HepG2 (cell line): ENCODE data around the gene ZBTB22. TPM values are rescaled to one million over a fixed set of nuclear protein-coding genes. Genes with fewer than 3 reads are reported as not detected.

Experiments
- ATRX ChIP-seq: sonication (generic); formaldehyde crosslinking; IDR thresholded peaks from 2 replicates; pipeline ENCODE4 v1.4.0; 2020; ENCODE audit warnings: missing genetic modification reagents, borderline replicate concordance
- BORCS8-MEF2B ChIP-seq: sonication (generic); formaldehyde crosslinking; IDR thresholded peaks from 2 replicates; pipeline ENCODE4 v1.8.0; 2022; ENCODE audit warnings: mild to moderate bottlenecking, missing genetic modification reagents
- HDAC2 ChIP-seq: sonication (generic); formaldehyde crosslinking; IDR thresholded peaks from 2 replicates; pipeline ENCODE4 v1.4.0; 2020; ENCODE audit warnings: missing genetic modification reagents
- MBD4 ChIP-seq: IDR thresholded peaks from 2 replicates; pipeline ENCODE4 v1.6.1; 2012; ENCODE audit warnings: low read length, inconsistent platforms, borderline replicate concordance
- MED8 ChIP-seq: sonication (generic); formaldehyde crosslinking; IDR thresholded peaks from 2 replicates; pipeline ENCODE4 v1.8.1; 2023; ENCODE audit warnings: mild to moderate bottlenecking, missing genetic modification reagents; ENCODE audit not compliant: insufficient replicate concordance
- NFKB2 ChIP-seq: sonication (generic); formaldehyde crosslinking; IDR thresholded peaks from 2 replicates; pipeline ENCODE4 v1.4.0; 2020; ENCODE audit warnings: missing genetic modification reagents, borderline replicate concordance
- NR2F1 ChIP-seq, 2 experiments: fragments of 450-650 bp in 1 of 2; formaldehyde crosslinking in 1 of 2; IDR thresholded peaks; 2 replicates each; pipeline versions ENCODE4 v1.5.0 to v1.6.1; 2016 to 2020; ENCODE audit warnings: mild to moderate bottlenecking in 1 of 2, missing compliant biosample characterization in 1 of 2, missing genetic modification reagents in 1 of 2, moderate library complexity in 1 of 2
- ONECUT2 ChIP-seq: sonication (generic); formaldehyde crosslinking; IDR thresholded peaks from 2 replicates; pipeline ENCODE4 v1.4.0; 2020; ENCODE audit warnings: missing genetic modification reagents
- PITX1 ChIP-seq: sonication (generic); formaldehyde crosslinking; IDR thresholded peaks from 2 replicates; pipeline ENCODE4 v1.5.1; 2020; ENCODE audit warnings: mild to moderate bottlenecking, missing genetic modification reagents
- SNAI1 ChIP-seq: sonication (generic); formaldehyde crosslinking; IDR thresholded peaks from 2 replicates; pipeline ENCODE4 v1.5.0; 2020; ENCODE audit warnings: mild to moderate bottlenecking, missing genetic modification reagents, borderline replicate concordance
- TRIM24 ChIP-seq: sonication (generic); formaldehyde crosslinking; IDR thresholded peaks from 2 replicates; pipeline ENCODE4 v1.8.0; 2022; ENCODE audit warnings: mild to moderate bottlenecking, missing genetic modification reagents
- ZFP41 ChIP-seq: sonication (generic); formaldehyde crosslinking; IDR thresholded peaks from 2 replicates; pipeline ENCODE4 v1.4.0; 2020; ENCODE audit warnings: mild to moderate bottlenecking, missing genetic modification reagents, borderline replicate concordance
- ZNF510 ChIP-seq: sonication (generic); formaldehyde crosslinking; IDR thresholded peaks from 2 replicates; pipeline ENCODE4 v1.4.0; 2020; ENCODE audit warnings: low read depth, mild to moderate bottlenecking, missing genetic modification reagents
- ZNF569 ChIP-seq: sonication (generic); formaldehyde crosslinking; IDR thresholded peaks from 2 replicates; pipeline ENCODE4 v1.5.0; 2020; ENCODE audit warnings: mild to moderate bottlenecking, missing genetic modification reagents, moderate library complexity, borderline replicate concordance
- ZSCAN25 ChIP-seq: sonication (generic); formaldehyde crosslinking; IDR thresholded peaks from 2 replicates; pipeline ENCODE4 v1.8.0; 2022; ENCODE audit warnings: mild to moderate bottlenecking, missing genetic modification reagents
- polyA plus RNA-seq, 8 experiments: library from polyadenylated mRNA; depleted of rRNA in 3 of 8; stranded (reverse) in 7 of 8; unstranded in 1 of 8; fragments of >200 nt; fragmentation: Illumina TruSeq in 4 of 8; extraction: Trizol in 4 of 8; gene quantifications; 2 replicates each; pipeline versions ENCODE4 v1.2.1 to v1.2.3, GENCODE V29; 2011 to 2016; ENCODE audit warnings: low read depth in 4 of 8, missing spikeins in 1 of 8, mixed read lengths in 1 of 8; ENCODE audit not compliant: insufficient read depth in 1 of 8
- total RNA-seq, 5 experiments: library from RNA; depleted of rRNA; stranded (reverse); fragments of >200 nt; fragmentation: Illumina TruSeq; extraction: Trizol; gene quantifications; 2 replicates each; pipeline ENCODE4 v1.2.3, GENCODE V29; 2016; ENCODE audit warnings: low read depth in 1 of 5
- TF ChIP-seq, protein P1 (sequence below): IDR thresholded peaks from 2 replicates; pipeline ENCODE4 v1.6.1; 2016; ENCODE audit warnings: mild to moderate bottlenecking
- TF ChIP-seq, protein P2 (sequence below): sonication (generic); formaldehyde crosslinking; IDR thresholded peaks from 2 replicates; pipeline ENCODE4 v1.4.0; 2020; ENCODE audit warnings: missing genetic modification reagents
- TF ChIP-seq, protein P3 (sequence below): sonication (generic); formaldehyde crosslinking; IDR thresholded peaks from 2 replicates; pipeline ENCODE4 v1.8.0; 2022; ENCODE audit warnings: mild to moderate bottlenecking, missing genetic modification reagents
- TF ChIP-seq, protein P4 (sequence below): sonication (generic); formaldehyde crosslinking; conservative IDR thresholded peaks from 2 replicates; pipeline ENCODE4 v1.8.0; 2022; ENCODE audit warnings: missing genetic modification reagents
- TF ChIP-seq, protein P5 (sequence below): sonication (generic); formaldehyde crosslinking; IDR thresholded peaks from 2 replicates; pipeline ENCODE4 v1.5.1; 2020; ENCODE audit warnings: mild to moderate bottlenecking, moderate library complexity, missing genetic modification reagents
- TF ChIP-seq, protein P6 (sequence below): sonication (generic); formaldehyde crosslinking; IDR thresholded peaks from 2 replicates; pipeline ENCODE4 v1.4.0; 2020; ENCODE audit warnings: missing genetic modification reagents, low read depth, mild to moderate bottlenecking, borderline replicate concordance

ZBTB22 gene
- total and polyA plus RNA-seq, 2 of the 13 experiments (the other 11 are each of a cell fraction or from before 2014, with no cell fraction given): 8.0 to 10.6 TPM

DNA sequence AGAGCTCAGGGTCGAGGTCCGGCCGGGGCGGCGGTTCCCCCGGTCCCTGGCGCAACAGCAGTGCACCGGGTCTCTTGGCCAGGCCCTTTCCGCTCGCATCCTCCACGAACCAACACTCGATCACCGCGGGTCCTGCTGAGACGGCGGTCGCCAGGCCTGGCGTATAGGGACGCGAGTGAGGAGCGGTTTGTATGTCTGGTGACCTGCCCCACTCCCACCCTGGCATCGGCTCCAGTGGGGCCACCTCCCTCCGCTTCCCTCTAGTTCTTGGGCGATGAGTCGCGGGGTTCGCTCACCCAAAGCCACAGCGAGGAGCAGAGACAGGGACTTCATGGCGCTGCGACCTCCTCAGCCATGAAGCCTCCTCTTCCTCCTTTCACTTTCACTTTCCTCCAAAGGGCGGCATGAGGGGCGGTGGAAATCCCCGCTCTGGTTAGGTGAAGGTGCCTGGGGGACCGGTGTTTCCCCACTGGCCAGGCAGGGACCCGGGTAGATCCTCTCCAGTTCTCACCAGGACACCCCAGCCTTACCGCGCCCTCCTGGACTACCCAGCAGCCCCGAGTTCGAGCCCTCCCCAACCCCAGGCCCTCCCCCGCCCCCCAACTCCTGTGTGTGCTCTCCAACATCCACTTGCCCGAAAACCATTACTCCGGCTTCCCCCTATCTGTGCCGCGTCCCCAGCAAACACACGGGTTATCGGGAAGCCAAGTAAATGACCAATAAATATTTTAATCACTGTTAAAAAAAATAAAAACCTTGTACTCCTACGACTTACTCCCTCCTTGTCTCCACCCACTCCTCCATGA, 3.6 kb downstream of the ZBTB22 start, which contains the start of gene TAPBP (continued):
- TF ChIP-seq NFKB2 (CRISPR knock-in tag): no peak; the same call in none of the 2 replicates
- TF ChIP-seq SNAI1 (CRISPR knock-in tag): 0 out of 2 replicates have a peak, but pooled peaks have one; percentile 41
- TF ChIP-seq MBD4: no peak
- TF ChIP-seq, protein P1, sequence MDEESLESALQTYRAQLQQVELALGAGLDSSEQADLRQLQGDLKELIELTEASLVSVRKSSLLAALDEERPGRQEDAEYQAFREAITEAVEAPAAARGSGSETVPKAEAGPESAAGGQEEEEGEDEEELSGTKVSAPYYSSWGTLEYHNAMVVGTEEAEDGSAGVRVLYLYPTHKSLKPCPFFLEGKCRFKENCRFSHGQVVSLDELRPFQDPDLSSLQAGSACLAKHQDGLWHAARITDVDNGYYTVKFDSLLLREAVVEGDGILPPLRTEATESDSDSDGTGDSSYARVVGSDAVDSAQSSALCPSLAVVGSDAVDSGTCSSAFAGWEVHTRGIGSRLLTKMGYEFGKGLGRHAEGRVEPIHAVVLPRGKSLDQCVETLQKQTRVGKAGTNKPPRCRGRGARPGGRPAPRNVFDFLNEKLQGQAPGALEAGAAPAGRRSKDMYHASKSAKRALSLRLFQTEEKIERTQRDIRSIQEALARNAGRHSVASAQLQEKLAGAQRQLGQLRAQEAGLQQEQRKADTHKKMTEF: peak; percentile 72
- TF ChIP-seq ATRX (CRISPR knock-in tag): no peak
- TF ChIP-seq, protein P2, sequence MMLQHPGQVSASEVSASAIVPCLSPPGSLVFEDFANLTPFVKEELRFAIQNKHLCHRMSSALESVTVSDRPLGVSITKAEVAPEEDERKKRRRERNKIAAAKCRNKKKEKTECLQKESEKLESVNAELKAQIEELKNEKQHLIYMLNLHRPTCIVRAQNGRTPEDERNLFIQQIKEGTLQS: no peak
- TF ChIP-seq PITX1 (CRISPR knock-in tag): 0 out of 2 replicates have a peak, but pooled peaks have one; percentile 42
- TF ChIP-seq, protein P3, sequence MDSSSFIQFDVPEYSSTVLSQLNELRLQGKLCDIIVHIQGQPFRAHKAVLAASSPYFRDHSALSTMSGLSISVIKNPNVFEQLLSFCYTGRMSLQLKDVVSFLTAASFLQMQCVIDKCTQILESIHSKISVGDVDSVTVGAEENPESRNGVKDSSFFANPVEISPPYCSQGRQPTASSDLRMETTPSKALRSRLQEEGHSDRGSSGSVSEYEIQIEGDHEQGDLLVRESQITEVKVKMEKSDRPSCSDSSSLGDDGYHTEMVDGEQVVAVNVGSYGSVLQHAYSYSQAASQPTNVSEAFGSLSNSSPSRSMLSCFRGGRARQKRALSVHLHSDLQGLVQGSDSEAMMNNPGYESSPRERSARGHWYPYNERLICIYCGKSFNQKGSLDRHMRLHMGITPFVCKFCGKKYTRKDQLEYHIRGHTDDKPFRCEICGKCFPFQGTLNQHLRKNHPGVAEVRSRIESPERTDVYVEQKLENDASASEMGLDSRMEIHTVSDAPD (CRISPR knock-in tag): no peak
- TF ChIP-seq MED8: no peak
- TF ChIP-seq TRIM24 (CRISPR knock-in tag): no peak
- peak; percentile 77; the same call in 1 of the 2 replicates for TF ChIP-seq BORCS8-MEF2B
- no peak for TF ChIP-seq ZSCAN25 (CRISPR knock-in tag)
- no peak for TF ChIP-seq ZNF569 (CRISPR knock-in tag)
- no peak for TF ChIP-seq ZNF510 (CRISPR knock-in tag)
- TF ChIP-seq ONECUT2 (CRISPR knock-in tag): no peak
- TF ChIP-seq, protein P4, sequence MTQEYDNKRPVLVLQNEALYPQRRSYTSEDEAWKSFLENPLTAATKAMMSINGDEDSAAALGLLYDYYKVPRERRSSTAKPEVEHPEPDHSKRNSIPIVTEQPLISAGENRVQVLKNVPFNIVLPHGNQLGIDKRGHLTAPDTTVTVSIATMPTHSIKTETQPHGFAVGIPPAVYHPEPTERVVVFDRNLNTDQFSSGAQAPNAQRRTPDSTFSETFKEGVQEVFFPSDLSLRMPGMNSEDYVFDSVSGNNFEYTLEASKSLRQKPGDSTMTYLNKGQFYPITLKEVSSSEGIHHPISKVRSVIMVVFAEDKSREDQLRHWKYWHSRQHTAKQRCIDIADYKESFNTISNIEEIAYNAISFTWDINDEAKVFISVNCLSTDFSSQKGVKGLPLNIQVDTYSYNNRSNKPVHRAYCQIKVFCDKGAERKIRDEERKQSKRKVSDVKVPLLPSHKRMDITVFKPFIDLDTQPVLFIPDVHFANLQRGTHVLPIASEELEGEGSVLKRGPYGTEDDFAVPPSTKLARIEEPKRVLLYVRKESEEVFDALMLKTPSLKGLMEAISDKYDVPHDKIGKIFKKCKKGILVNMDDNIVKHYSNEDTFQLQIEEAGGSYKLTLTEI (CRISPR knock-in tag): no peak
- TF ChIP-seq, protein P5, sequence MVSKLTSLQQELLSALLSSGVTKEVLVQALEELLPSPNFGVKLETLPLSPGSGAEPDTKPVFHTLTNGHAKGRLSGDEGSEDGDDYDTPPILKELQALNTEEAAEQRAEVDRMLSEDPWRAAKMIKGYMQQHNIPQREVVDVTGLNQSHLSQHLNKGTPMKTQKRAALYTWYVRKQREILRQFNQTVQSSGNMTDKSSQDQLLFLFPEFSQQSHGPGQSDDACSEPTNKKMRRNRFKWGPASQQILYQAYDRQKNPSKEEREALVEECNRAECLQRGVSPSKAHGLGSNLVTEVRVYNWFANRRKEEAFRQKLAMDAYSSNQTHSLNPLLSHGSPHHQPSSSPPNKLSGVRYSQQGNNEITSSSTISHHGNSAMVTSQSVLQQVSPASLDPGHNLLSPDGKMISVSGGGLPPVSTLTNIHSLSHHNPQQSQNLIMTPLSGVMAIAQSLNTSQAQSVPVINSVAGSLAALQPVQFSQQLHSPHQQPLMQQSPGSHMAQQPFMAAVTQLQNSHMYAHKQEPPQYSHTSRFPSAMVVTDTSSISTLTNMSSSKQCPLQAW: no peak
- no peak for TF ChIP-seq ZFP41
- TF ChIP-seq, protein P6, sequence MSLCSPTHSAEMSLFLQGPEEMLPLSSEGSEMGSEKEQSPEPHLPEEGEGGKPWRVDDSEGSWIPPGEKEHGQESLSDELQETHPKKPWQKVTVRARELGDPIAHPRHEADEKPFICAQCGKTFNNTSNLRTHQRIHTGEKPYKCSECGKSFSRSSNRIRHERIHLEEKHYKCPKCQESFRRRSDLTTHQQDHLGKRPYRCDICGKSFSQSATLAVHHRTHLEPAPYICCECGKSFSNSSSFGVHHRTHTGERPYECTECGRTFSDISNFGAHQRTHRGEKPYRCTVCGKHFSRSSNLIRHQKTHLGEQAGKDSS (CRISPR knock-in tag): peak; percentile 30; the same call in 1 of the 2 replicates
- TF ChIP-seq NR2F1 (CRISPR knock-in tag; IDR thresholded peaks at IDR 0.05): peak in 1 of 2 experiments; percentile 34; a peak in 1 of 4 replicates
- TF ChIP-seq HDAC2 (CRISPR knock-in tag): peak; percentile 69
